22Rv1 (cell line): ENCODE results near the gene KRTAP19-2.

ENCODE experiments used
- CTCF ChIP-seq: fragments of 450-650 bp; IDR thresholded peaks from 2 replicates; pipeline ENCODE4 v1.5.1; 2017; ENCODE audit warnings: mild to moderate bottlenecking
- ZFX ChIP-seq: fragments of 450-650 bp; IDR thresholded peaks from 2 replicates; pipeline ENCODE4 v1.6.1; 2017; ENCODE audit warnings: antibody characterized with exemption, borderline replicate concordance

GRCh38 chr21:30479259-30479658, 8.0 kb downstream of the KRTAP19-2 start:
- TF ChIP-seq CTCF = no peak
- TF ChIP-seq ZFX = no peak
